ENCODE measurements around the gene NKAPD1.

DNA sequence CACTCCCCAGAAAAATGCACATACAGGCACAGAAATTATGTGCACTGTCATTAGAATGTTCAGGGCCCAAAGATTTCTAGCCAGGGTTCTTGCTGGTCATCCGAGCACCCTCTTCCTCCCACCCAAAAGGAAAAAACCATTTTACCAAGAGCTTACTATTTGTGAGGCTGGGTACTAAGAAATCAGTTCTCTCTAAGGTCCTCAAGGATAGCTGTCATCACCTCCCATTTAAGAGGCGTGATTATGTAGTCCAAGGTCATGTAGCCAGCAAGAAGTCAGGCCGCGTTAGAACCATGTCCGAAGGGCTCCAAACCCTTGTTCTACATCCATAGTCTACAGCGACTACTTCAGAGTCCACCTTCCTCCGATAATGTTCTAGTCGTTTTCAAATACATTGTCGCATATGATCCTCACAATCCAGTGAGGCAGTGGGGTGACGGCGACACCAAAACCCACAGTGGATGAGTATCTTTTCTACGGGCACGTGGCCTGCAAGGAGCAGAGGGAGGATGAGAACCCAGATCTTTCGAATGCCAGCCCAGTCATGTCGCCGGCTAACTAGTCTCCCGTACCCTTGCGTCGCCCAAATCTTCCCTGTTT lies 11.8 kb downstream of the NKAPD1 start:
- TF ChIP-seq, protein P1, sequence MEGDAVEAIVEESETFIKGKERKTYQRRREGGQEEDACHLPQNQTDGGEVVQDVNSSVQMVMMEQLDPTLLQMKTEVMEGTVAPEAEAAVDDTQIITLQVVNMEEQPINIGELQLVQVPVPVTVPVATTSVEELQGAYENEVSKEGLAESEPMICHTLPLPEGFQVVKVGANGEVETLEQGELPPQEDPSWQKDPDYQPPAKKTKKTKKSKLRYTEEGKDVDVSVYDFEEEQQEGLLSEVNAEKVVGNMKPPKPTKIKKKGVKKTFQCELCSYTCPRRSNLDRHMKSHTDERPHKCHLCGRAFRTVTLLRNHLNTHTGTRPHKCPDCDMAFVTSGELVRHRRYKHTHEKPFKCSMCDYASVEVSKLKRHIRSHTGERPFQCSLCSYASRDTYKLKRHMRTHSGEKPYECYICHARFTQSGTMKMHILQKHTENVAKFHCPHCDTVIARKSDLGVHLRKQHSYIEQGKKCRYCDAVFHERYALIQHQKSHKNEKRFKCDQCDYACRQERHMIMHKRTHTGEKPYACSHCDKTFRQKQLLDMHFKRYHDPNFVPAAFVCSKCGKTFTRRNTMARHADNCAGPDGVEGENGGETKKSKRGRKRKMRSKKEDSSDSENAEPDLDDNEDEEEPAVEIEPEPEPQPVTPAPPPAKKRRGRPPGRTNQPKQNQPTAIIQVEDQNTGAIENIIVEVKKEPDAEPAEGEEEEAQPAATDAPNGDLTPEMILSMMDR (IDR thresholded peaks at IDR 0.05; ENCODE audit: low read depth, low read length, poor library complexity, severe bottlenecking) = no peak
- no peak for TF ChIP-seq EZH2phosphoT487 (IDR thresholded peaks at IDR 0.05; ENCODE audit: borderline replicate concordance, low read length)
